Subcutaneous adipose tissue (tissue), 4 donors: Measurements from ENCODE around the gene BBS1. TPM values are rescaled to one million over a fixed set of nuclear protein-coding genes. Genes with fewer than 3 reads are reported as not detected.

Source experiments
- total RNA-seq, 4 donors: library from RNA; depleted of rRNA; stranded (reverse); fragments of >200 nt; gene quantifications; one replicate each; pipeline ENCODE4 v1.1.0, GENCODE V29; 2016
- TF ChIP-seq, protein P1 (sequence below): fragments of 450-650 bp; IDR thresholded peaks from one replicate; pipeline ENCODE4 v1.5.1; 2016; ENCODE audit warnings: low read depth, mild to moderate bottlenecking, control low read depth, antibody characterized with exemption, moderate library complexity

BBS1 gene
- total RNA-seq, 4 donors from 2014 or later, result 25.5 to 53.7 (median 39.3) TPM

DNA sequence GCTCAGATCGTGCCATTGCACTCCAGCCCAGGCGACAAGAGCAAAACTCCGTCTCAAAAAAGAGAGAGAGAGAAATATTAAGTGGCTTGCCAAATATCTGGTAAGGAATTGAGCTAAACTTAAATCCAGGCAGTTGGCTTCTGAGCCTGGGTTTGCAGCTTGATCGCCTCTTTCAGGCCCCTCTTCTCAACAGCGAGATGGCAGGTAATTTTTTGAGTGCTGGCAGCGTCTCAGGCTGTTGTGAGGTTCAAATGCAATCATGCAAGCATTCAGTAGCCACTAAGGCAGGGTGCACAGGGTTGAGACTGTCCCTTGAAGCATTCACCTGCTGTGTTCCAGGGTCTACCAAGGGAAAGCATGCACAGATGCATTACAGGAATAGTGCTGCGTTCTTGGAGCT, 58.6 kb downstream of the BBS1 start:
- TF ChIP-seq, protein P1, sequence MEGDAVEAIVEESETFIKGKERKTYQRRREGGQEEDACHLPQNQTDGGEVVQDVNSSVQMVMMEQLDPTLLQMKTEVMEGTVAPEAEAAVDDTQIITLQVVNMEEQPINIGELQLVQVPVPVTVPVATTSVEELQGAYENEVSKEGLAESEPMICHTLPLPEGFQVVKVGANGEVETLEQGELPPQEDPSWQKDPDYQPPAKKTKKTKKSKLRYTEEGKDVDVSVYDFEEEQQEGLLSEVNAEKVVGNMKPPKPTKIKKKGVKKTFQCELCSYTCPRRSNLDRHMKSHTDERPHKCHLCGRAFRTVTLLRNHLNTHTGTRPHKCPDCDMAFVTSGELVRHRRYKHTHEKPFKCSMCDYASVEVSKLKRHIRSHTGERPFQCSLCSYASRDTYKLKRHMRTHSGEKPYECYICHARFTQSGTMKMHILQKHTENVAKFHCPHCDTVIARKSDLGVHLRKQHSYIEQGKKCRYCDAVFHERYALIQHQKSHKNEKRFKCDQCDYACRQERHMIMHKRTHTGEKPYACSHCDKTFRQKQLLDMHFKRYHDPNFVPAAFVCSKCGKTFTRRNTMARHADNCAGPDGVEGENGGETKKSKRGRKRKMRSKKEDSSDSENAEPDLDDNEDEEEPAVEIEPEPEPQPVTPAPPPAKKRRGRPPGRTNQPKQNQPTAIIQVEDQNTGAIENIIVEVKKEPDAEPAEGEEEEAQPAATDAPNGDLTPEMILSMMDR, result no peak

DNA sequence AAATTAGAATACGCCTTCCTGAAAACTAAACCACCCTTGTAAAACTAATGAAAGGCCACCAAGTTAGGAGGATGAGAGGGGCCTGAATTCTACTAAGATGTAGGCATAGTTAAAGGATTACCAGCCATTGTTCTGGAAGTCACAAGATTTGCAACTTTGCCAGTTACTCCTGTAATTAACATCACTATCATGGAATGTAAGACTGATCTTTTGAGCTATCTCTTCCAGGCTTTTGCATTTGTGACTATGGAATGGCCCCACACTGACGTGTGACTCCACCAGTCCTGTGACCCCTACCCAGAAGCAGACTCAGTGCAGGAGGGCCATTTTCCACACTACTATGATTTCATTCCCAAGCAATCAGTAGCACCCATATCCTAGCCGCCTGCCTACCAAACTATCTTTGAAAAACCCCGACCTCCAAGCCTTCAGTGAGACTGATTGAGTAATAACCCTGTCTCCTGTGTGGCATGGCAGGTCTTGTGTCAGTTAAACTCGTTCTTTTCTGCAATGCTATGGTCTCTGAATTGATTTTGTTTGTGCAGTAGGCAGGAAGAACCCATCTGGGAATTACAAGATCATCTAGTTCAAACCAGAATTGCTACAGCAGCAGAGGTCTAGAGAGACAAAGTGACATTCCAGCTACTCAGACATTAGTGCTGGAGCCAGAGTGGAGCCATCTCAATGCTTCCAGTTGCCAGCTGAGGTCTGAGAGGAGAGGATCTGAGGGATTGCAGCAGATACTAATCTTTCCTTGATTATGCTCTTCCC, 59.8 kb downstream of the BBS1 start:
- TF ChIP-seq, protein P1, result no peak

DNA sequence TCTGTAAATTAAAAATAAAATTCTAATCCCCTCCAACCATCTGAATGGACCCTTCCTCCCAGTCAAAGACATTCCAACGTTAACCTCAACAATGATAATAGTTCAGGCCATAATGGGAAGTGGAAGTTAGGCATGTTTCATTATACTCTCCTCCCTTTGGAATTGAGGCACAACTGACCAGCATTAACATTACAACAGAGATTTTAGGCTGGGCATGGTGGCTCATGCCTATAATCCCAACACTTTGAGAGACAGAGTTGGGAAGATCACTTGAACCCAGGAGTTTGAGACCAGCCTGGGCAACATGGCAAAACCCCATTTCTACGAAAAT, 60.4 kb downstream of the BBS1 start:
- TF ChIP-seq, protein P1, result no peak

DNA sequence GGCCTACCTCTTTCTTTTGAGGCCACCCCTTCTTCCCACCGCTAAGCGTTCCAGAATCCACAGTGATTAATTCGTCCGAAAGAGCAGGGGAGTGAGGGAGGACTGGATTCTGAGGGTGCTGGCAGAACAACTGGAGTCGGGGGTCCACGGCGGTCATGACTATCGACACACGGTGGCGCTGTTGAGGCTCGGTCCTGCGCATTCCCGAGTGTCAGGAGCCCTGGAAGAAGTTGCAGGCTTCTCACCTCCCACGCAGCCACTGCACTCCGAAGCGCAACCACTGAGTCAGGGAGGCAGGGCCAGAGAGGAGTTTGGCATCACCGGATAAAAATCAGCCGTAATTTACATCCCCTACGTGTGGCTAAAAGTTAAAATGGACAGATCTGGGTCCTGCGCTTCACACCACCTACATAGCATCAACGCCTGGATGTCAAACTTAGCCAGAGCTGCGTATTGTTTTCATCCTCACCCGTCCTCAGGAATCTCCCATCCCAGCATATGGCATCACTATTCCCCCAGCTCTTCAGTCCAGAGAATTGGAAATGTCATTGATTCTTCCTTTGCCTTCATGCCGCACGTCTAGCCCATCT, 68.7 kb downstream of the BBS1 start:
- TF ChIP-seq, protein P1, result no peak

DNA sequence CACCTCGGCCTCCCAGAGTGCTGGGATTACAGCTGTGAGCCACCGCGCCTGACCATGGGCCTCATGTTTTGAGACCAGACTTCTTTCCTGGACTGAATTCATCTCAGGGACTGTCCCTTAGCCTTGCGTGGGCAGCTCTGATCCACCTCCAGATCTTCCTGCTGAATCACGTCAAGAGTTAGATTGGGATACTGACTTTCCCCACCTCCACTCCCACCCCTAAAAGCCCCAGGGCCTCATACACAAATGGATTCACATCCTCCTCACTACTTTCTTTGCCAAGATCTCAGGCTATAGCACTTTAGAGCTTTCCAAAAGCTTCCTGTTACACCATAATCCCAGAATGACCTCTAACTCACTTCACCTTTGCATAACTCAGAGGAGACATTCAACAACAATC, 70.4 kb downstream of the BBS1 start:
- TF ChIP-seq, protein P1, result no peak

DNA sequence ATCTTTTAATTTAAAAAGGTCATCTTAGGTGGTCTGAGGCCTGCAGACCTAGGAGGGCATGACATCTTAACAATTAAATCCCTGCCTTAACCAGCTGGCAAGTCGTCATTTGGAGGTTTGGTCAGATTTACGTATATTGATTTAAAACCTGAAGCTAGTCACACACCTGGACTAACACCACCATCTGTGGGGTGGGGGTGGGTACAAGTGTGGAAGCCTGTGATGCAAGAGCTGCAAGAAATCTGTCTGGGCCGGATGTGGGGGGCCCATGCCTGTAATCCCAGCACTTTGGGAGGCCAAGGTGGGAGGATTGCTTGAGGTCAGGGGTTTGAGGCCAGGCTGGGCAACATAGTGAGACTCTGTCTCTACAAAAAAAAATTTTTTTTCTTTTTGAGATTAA, 70.8 kb downstream of the BBS1 start:
- TF ChIP-seq, protein P1, result no peak

Other genes starting within 250 kb of the BBS1 start
- 10 to 100 TPM; 46.3 to 95.3 (median 68.6) TPM for gene RAB1B, start 242.0 kb upstream of the BBS1 start, total RNA-seq
- not detected for gene CNIH2, start 232.5 kb upstream of the BBS1 start, total RNA-seq
- 10 to 100 TPM; 39.0 to 60.5 (median 53.7) TPM for gene YIF1A, start 221.5 kb upstream of the BBS1 start, total RNA-seq
- not detected for gene TMEM151A, start 218.7 kb upstream of the BBS1 start, total RNA-seq
- gene CD248, start 193.6 kb upstream of the BBS1 start, total RNA-seq, result 100 to 1,000 TPM in 2 of 4 donors, 10 to 100 TPM in 2; 49.0 to 226 (median 149) TPM
- 1 to 10 TPM in 3 of 4 donors, under 1 TPM in 1; 0.98 to 3.7 (median 3.3) TPM for gene RIN1, start 174.2 kb upstream of the BBS1 start, total RNA-seq
- gene BRMS1, start 165.5 kb upstream of the BBS1 start, total RNA-seq, result 10 to 100 TPM; 20.5 to 47.1 (median 34.7) TPM
- 10 to 100 TPM; 11.7 to 31.7 (median 18.7) TPM for gene B4GAT1, start 163.0 kb upstream of the BBS1 start, total RNA-seq
- 10 to 100 TPM in 2 of 4 donors, 1 to 10 TPM in 2; 3.7 to 30.7 (median 15.5) TPM for gene SLC29A2, start 138.9 kb upstream of the BBS1 start, total RNA-seq
- not detected for gene NPAS4, start 89.6 kb upstream of the BBS1 start, total RNA-seq
- gene MRPL11, start 71.8 kb upstream of the BBS1 start, total RNA-seq, result 10 to 100 TPM; 26.7 to 41.8 (median 39.6) TPM
- gene PELI3, start 43.7 kb upstream of the BBS1 start, total RNA-seq, result 10 to 100 TPM in 3 of 4 donors, 1 to 10 TPM in 1; 8.0 to 16.6 (median 12.6) TPM
- gene DPP3, start 30.2 kb upstream of the BBS1 start, total RNA-seq, result 10 to 100 TPM; 12.6 to 17.8 (median 15.7) TPM
- gene ZDHHC24, start 35.4 kb downstream of the BBS1 start, total RNA-seq, result 10 to 100 TPM in 3 of 4 donors, 1 to 10 TPM in 1; 4.4 to 16.4 (median 12.5) TPM
- under 1 TPM in 1 of 4 donors, not detected in 3; 0.22 TPM for gene ACTN3, start 36.3 kb downstream of the BBS1 start, total RNA-seq
- 100 to 1,000 TPM in 3 of 4 donors, 10 to 100 TPM in 1; 55.9 to 196 (median 121) TPM for gene CTSF, start 58.0 kb downstream of the BBS1 start, total RNA-seq
- gene CCDC87, start 82.4 kb downstream of the BBS1 start, total RNA-seq, result under 1 TPM in 1 of 4 donors, not detected in 3; 0.17 TPM
- 10 to 100 TPM; 17.6 to 35.6 (median 24.0) TPM for gene CCS, start 82.5 kb downstream of the BBS1 start, total RNA-seq
- gene RBM14, start 106.0 kb downstream of the BBS1 start, total RNA-seq, result 10 to 100 TPM; 25.8 to 49.3 (median 39.6) TPM
- 10 to 100 TPM; 51.7 to 93.3 (median 68.6) TPM for gene RBM4, start 128.1 kb downstream of the BBS1 start, total RNA-seq
- gene RBM4B, start 167.3 kb downstream of the BBS1 start, total RNA-seq, result 10 to 100 TPM in 1 of 4 donors, 1 to 10 TPM in 3; 3.9 to 10.2 (median 9.0) TPM
- gene SPTBN2, start 218.6 kb downstream of the BBS1 start, total RNA-seq, result 10 to 100 TPM in 1 of 4 donors, 1 to 10 TPM in 3; 1.9 to 15.3 (median 5.2) TPM